Hematopoietic multipotent progenitor cell treated with erythropoietin and hydrocortisone succinate and interleukin-3 and kit ligand, for 4 days (in vitro differentiated cells): ENCODE measurements around the gene NOMO2.
"Not testable (repeated sequence)": the region's sequence is repeated elsewhere in the genome, so short reads cannot be mapped to it uniquely, and the experiment has no call there.

ENCODE experiments used
- DNase-seq: peaks from one replicate; pipeline ENCODE4 v3.0.0-alpha.2; 2015

NOMO2 gene

GRCh38 chr16:18498430-18498829 is 63.5 kb downstream of the NOMO2 start:
- not testable (repeated sequence) for DNase-seq

GRCh38 chr16:18497032-18497431 is 64.9 kb downstream of the NOMO2 start:
- DNase-seq = not testable (repeated sequence)

GRCh38 chr16:18492118-18492897 is 69.6 kb downstream of the NOMO2 start:
- DNase-seq = not testable (repeated sequence)

DNA sequence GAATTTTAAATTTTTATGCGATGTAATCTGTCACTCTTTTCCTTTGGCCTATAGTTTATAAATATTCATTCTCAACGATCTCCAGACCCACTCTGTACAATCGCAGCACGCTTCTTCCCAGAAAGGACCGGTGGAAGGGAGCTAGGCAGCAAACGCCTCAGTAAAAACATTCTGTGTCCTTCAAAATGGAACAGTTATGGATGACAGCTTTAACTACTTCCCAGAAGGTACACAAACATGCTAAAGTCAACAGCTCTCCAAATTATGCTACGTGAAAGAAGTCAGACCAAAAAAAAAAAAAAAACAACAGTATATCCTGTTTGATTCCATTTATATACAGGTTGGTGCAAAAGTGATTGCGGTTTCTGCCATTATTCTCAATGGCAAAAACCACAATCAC is 125.9 kb downstream of the NOMO2 start:
- DNase-seq = not testable (repeated sequence)

GRCh38 chr16:18415827-18416226 is 146.1 kb downstream of the NOMO2 start:
- not testable (repeated sequence) for DNase-seq

DNA sequence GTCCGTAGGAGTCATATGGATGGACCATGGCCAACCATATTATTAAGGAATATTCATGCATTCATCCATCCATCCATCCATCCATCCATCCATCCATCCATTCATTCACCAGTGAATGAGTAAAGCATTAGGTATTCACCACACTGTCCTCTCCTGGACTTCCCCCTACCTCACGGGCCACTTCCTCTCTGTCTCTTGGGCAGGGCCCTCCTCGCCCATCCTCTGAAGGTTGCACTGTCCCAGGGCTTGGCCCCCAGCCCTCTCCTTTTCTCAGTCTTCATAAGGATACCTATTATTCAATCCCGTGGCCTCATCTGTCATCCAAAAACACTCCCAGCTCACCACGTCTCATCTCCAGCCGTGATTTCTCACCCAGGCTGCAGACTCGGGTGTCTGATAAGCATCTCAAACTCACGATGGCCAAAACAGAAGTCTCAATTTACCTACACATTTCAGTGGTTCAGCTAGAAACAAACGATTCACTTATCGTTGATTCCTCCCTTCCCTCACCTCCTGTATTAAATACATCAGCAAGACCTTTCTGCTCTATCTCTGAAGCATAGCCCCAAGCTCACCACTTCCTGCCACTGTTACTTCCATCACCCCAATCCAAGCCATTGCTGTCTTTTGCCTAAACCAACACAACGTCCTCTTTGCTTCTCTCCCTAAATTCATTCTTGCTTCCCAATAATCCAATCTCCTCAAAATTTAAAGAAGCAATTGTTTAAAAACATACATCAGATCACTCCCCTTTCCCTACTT is 152.2 kb downstream of the NOMO2 start:
- not testable (repeated sequence) for DNase-seq

DNA sequence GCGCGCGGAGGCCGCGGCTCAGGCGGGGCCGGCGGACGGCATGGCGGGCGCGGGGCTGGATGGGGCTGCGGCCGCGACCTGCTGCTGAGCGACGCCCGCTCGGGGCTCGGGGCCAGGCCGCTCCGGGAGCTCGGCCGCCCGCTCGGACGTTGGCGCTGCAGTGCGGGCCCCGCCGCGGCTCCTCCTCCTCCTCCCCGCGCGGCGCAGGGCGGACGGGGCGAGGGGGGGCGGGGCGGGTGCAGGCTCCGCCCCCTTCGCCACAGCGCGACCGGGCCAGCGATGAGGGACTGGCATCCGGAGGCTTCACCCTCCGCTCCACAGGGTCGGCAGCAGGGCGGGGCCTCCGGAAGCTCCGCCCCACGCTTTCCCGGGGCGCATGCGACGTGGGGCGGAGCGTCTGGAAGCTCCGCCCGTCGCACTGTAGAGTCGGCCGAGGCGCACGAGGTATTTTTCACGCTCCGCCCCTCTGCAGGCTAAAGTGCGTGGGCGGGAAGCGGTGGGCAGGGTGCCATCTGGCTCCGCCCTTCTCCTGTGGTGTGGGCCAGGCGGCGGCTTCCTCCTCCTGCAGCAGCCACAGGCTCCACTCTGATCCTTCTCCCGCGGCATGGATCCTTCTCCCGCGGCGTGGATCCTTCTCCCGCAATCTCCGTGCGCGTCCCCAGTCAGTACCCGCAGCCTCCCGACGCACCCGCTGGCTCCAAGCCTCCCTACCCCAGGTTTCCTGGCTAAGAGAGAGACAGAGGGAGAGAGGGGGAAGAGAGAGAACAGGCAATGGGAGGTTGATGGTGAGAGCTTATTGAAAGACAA is 159.8 kb downstream of the NOMO2 start:
- DNase-seq = not testable (repeated sequence)

DNA sequence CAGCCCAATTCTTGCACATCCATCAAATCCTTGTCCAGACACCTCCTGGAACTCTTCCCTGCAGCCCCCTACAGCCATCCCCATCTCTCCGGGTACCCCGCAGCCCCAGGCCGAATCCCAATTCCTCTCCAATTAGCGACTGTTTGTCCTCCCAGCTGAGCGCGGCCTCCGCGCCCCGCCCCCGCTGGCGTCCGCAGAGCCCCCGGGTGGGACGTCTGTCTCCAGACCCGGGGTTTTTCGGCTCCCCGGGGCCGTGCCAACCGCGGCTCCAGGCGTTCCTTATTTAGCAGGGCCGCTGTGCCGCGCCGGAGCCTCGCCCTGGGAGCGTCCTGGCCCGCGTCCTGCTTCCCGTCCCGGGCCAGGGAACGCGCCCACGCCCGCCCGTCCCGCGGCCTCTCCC is 160.7 kb downstream of the NOMO2 start:
- DNase-seq = not testable (repeated sequence)

- DNase-seq = not testable (repeated sequence)
Observed at GRCh38 chr16:18394363-18394762, 167.5 kb downstream of the NOMO2 start.

GRCh38 chr16:18387767-18388166 is 174.1 kb downstream of the NOMO2 start:
- not testable (repeated sequence) for DNase-seq

- not testable (repeated sequence) for DNase-seq
Observed at GRCh38 chr16:18386517-18386916, 175.4 kb downstream of the NOMO2 start.

- not testable (repeated sequence) for DNase-seq
Observed at GRCh38 chr16:18385285-18385684, 176.6 kb downstream of the NOMO2 start.

DNA sequence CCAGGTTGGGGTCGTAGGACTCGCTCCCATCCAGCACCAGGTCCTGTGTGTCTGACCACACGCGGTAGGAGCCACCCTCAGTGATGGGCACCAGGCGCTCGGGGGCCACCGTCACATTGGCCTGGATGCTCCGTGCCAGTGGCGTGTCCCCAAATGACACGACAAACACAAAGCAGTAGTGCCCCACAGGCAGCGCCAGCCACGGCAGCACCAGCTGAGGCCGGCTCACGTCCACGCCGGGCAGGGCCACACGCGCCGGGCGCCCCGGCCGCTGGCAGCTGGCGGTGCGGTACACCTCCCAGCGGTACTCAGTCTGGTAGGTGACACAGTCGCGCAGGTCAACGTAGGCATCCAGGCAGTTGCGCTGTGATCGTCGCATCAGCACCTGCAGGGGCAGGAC is 177.0 kb downstream of the NOMO2 start:
- DNase-seq = not testable (repeated sequence)

GRCh38 chr16:18384098-18384636 is 177.7 kb downstream of the NOMO2 start:
- DNase-seq = not testable (repeated sequence)

GRCh38 chr16:18382696-18383095 is 179.2 kb downstream of the NOMO2 start:
- DNase-seq = not testable (repeated sequence)
